K562 treated with DMSO at 1 percent for 24 hours (cell line): ENCODE data around the gene NKX2-2. TPM values are rescaled to one million over a fixed set of nuclear protein-coding genes. Genes with fewer than 3 reads are reported as not detected.

Experiments used
- total RNA-seq: library from RNA; unstranded; fragments of 300-600 nt; gene quantifications from 2 replicates; pipeline ENCODE4 v1.2.3, GENCODE V29; 2022; ENCODE audit warnings: low read depth; ENCODE audit not compliant: insufficient read depth

The NKX2-2 gene
- not detected in 2 replicates for total RNA-seq

GRCh38 chr20:21513881-21514540 lies at the start of gene NKX2-2:
TSS of gene NKX2-2 (minus strand) at chr20:21514064. CDS start at chr20:21513669, 395 bp downstream.

Other genes with a start within 250 kb of the NKX2-2 start
- gene XRN2, start 210.7 kb downstream of the NKX2-2 start, total RNA-seq, result 30.3 and 33.5 TPM in 2 replicates
- not detected in 2 replicates for gene NKX2-4, start 116.5 kb downstream of the NKX2-2 start, total RNA-seq
- gene PAX1, start 191.6 kb upstream of the NKX2-2 start, total RNA-seq, result not detected in 2 replicates